Panc1 (cell line): Measurements from ENCODE around the gene DDX4.

ENCODE experiments used
- REST ChIP-seq, 2 experiments: IDR thresholded peaks; 2 replicates each; pipeline ENCODE4 v1.6.1; 2011 to 2012; ENCODE audit warnings: low read depth in 2 of 2, control low read depth in 1 of 2, low read length in 1 of 2, mild to moderate bottlenecking in 1 of 2, moderate library complexity in 1 of 2; ENCODE audit not compliant: insufficient read depth in 1 of 2
- SIN3A ChIP-seq: IDR thresholded peaks from 2 replicates; pipeline ENCODE4 v1.6.1; 2012; ENCODE audit warnings: low read depth, mild to moderate bottlenecking, low read length, moderate library complexity, borderline replicate concordance; ENCODE audit not compliant: insufficient read depth
- TF ChIP-seq, protein P1 (sequence below): fragments of 450-650 bp; IDR thresholded peaks from 2 replicates; pipeline ENCODE4 v1.5.1; 2017; ENCODE audit warnings: mild to moderate bottlenecking

DNA sequence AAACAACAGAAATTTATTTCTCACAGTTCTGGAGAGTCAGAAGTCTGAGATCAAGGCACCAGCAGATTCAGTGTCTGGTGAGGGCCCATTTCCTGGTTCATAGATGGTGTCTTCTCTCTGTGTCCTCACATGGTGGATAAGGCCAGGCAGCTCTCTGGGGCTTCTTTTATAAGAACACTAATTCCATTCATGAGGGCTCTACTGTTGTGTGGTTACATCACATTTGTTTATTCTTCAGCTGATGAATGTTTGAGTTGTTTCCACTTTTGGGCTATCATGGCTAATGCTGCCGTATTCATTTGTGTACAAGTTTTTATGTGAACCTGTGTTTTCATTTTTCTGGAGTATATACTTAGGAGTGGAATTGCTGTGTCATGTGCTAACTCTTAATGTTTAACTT lies 35.2 kb downstream of the DDX4 start:
- TF ChIP-seq, protein P1, sequence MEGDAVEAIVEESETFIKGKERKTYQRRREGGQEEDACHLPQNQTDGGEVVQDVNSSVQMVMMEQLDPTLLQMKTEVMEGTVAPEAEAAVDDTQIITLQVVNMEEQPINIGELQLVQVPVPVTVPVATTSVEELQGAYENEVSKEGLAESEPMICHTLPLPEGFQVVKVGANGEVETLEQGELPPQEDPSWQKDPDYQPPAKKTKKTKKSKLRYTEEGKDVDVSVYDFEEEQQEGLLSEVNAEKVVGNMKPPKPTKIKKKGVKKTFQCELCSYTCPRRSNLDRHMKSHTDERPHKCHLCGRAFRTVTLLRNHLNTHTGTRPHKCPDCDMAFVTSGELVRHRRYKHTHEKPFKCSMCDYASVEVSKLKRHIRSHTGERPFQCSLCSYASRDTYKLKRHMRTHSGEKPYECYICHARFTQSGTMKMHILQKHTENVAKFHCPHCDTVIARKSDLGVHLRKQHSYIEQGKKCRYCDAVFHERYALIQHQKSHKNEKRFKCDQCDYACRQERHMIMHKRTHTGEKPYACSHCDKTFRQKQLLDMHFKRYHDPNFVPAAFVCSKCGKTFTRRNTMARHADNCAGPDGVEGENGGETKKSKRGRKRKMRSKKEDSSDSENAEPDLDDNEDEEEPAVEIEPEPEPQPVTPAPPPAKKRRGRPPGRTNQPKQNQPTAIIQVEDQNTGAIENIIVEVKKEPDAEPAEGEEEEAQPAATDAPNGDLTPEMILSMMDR: no peak
- TF ChIP-seq SIN3A (no peak), REST (IDR thresholded peaks at IDR 0.05; ENCODE audit: insufficient read depth in 1 of 2, low read depth in 2 of 2, low read length in 1 of 2) (no peak)
